ENCODE measurements around the gene PBX1.

Gene PBX1

DNA sequence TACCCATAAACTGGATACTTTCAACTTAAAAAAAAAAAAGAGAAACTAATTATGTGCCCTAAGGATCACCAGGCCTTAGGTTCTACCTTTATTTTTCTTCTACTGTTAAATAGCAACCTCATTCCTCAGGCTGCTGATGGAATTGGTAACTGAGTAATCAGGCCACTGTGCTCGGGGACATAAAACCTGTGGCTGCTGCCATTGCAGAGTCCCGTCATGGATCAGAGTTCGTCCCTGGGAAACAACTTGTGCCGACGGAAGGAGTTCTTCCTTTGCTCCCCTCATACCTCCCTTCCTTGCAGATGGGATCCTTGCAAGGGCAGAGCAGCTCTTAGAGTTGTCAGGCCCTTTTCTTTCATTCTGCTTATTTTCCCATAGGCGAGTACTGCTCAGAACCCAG lies 123.6 kb downstream of the PBX1 start:
- no peak overlapping the region for H3K4me3 ChIP-seq (ENCODE audit: low read depth, low read length)
- TF ChIP-seq, protein P1, sequence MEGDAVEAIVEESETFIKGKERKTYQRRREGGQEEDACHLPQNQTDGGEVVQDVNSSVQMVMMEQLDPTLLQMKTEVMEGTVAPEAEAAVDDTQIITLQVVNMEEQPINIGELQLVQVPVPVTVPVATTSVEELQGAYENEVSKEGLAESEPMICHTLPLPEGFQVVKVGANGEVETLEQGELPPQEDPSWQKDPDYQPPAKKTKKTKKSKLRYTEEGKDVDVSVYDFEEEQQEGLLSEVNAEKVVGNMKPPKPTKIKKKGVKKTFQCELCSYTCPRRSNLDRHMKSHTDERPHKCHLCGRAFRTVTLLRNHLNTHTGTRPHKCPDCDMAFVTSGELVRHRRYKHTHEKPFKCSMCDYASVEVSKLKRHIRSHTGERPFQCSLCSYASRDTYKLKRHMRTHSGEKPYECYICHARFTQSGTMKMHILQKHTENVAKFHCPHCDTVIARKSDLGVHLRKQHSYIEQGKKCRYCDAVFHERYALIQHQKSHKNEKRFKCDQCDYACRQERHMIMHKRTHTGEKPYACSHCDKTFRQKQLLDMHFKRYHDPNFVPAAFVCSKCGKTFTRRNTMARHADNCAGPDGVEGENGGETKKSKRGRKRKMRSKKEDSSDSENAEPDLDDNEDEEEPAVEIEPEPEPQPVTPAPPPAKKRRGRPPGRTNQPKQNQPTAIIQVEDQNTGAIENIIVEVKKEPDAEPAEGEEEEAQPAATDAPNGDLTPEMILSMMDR (IDR thresholded peaks at IDR 0.05; ENCODE audit: low read depth, low read length, missing control alignments): no peak
- in situ Hi-C loops (cut with HindIII; ENCODE audit: low sequenced_read_pairs): no loop called here
- no peak for DNase-seq (ENCODE audit: low read depth)

DNA sequence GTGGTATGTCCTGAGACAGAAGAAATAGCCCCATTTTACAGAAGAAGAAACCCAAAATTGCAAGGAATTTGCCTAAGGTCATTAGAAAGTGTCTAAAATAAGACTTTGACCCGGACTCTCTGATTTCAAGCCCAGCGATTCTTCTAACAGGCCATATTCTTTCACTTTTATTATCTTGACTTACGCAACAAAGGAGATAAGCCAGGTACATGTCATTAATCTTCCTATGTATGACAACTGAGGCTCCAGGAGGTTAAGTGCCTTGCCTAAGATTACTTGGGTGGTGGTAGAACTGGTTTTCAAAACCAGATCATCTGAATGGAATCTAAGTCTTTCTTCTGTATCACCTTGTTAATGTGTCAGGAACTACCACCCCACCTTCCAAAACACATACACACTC lies 124.3 kb downstream of the PBX1 start:
- no peak for DNase-seq (ENCODE audit: low read depth)
- TF ChIP-seq, protein P1 (IDR thresholded peaks at IDR 0.05; ENCODE audit: low read depth, low read length, missing control alignments): no peak
- H3K4me3 ChIP-seq (ENCODE audit: low read depth, low read length): no peak overlapping the region
- in situ Hi-C loops (cut with HindIII; ENCODE audit: low sequenced_read_pairs): no loop called here

DNA sequence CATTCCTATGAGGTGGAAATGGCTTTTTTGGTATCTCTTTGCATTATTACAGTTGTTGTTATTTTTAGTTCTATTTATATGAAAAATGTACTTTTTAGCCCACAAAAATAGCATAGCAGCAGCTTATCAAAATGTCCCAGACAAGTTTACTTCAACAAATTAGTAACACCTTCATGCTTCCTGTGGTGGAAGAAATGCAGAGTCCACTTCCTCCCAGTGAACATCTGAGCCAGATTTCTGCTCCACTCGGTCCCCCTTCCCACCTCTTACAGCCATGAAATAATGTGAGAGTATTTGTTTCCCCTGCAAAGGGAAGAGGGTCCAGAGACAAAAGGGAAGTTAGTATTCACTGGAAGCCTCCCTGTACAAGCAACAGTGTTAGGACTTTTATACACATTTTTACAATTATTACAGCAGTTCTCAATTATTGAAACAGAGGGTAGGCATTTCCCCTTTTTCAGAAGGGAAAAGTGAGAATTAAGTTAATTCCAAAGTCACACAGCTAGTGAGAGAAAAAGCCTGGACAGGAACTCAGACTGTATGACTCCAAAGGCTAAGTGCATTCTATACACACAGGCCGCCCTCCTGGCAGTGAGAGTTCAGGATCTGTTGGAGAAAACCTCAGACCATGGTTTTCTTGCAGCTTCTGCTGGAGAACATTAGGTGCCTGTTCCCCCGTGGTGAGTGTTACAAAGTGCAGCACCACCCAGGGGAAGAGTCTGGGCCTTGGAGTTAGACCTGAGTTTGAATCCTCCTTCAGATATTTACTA lies 126.5 kb downstream of the PBX1 start:
- in situ Hi-C loops (cut with HindIII; ENCODE audit: low sequenced_read_pairs): no loop called here
- DNase-seq (ENCODE audit: low read depth): no peak
- H3K4me3 ChIP-seq (ENCODE audit: low read depth, low read length): no peak overlapping the region
- TF ChIP-seq, protein P1 (IDR thresholded peaks at IDR 0.05; ENCODE audit: low read depth, low read length, missing control alignments): no peak

DNA sequence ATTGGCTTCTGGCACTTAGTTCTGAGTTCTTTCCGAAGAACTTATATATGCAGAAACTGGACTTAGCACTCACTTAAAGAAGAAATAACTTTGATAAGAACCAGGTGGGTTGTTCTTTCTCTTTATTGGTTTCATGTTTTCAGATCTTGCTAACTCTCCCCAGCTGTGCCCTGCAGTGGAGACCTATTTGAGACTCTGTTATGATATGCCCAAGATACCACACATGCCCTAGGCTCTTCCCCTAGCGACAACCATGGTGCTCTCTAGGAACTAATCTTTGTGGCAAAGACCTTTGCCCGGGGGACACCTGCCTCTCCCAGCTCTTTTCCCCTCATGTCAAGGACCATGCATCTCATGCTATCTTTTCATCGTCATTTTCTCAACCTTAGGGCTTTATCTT lies 128.8 kb downstream of the PBX1 start:
- in situ Hi-C loops (cut with HindIII; ENCODE audit: low sequenced_read_pairs): no loop called here
- no peak overlapping the region for H3K4me3 ChIP-seq (ENCODE audit: low read depth, low read length)
- TF ChIP-seq, protein P1 (IDR thresholded peaks at IDR 0.05; ENCODE audit: low read depth, low read length, missing control alignments): no peak
- DNase-seq (ENCODE audit: low read depth): no peak

DNA sequence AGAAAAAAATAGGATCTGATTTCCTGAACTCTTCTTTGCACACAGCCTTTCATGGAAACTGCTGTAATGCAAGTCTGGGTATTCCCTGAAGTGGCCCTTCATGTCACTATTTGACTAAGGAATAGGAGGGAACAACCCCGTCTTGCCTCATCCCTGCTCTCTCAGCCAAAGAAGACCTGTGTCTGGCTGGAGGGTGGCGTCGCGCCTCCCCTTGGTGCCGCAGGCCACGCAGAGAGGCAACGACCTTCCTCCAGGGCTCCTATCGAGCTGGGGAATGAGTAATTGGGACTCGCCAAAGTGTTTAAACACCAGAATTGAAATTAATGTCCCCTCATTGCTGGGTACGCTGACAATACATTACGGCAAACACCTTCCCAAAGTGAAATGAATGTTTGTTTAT lies 129.8 kb downstream of the PBX1 start:
- no peak for DNase-seq (ENCODE audit: low read depth)
- in situ Hi-C loops (cut with HindIII; ENCODE audit: low sequenced_read_pairs): no loop called here
- TF ChIP-seq, protein P1 (IDR thresholded peaks at IDR 0.05; ENCODE audit: low read depth, low read length, missing control alignments): no peak

DNA sequence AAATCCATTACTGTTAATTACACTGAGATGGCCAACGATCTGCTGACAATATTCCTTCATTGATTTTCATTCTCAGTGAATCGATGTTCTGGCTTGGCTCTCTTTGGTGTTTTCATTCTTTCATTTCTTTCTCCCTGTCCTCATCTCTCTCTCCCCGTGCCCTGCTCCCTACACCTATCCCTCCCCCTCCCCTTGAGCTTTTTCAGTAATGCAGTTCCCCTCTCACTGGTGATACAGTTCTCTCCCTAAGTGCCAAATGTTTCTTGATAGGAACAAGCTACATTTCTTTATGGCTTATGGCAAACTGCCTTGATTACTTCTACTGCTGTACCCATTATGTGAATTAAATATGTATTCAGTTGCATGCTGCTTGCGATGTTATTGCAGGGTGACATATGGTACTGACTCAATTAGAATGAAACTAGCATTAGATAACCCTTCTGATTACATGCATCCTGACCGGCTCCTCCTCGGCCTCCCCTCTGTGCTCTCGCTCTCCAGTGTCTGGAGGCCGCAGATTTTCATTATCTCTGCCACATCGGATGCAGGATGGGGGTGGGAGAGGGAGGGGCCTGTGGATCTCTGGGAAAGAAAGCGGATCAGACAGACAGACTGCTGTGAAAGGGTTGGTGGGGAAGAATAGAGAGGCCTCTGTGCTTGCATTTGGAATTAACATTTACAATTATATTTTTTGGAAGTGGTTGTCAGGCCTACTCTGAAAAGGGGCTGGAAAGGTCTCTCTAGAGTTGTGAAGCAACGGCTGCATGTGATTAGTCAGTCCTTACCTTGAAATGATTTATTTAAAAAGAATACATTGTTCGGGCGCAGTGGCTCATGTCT lies 130.9 kb downstream of the PBX1 start:
- no peak for DNase-seq (ENCODE audit: low read depth)
- no peak overlapping the region for H3K4me3 ChIP-seq (ENCODE audit: low read depth, low read length)
- in situ Hi-C loops (cut with HindIII; ENCODE audit: low sequenced_read_pairs): no loop called here
- TF ChIP-seq, protein P1 (IDR thresholded peaks at IDR 0.05; ENCODE audit: low read depth, low read length, missing control alignments): no peak

More for the DNA sequence above, 129.8 kb downstream of the PBX1 start:
- H3K4me3 ChIP-seq (ENCODE audit: low read depth, low read length): no peak overlapping the region
